SK-N-SH (cell line): ENCODE data around the gene VKORC1L1. TPM values are rescaled to one million over a fixed set of nuclear protein-coding genes. Genes with fewer than 3 reads are reported as not detected.
"Not testable (repeated sequence)": the region's sequence is repeated elsewhere in the genome, so short reads cannot be mapped to it uniquely, and the experiment has no call there.

Experiments
- CTCF ChIA-PET: fragments of 300-600, 350-600 bp; formaldehyde crosslinking; extraction: SDS; loops from one replicate; lab custom pipeline; 2021; lab: Yijun Ruan, JAX
- POLR2A ChIA-PET: fragments of 350-600 bp; sonication (Branson Sonifier 250); formaldehyde crosslinking; extraction: SDS; loops from one replicate; lab custom pipeline; 2020; ENCODE audit warnings: antibody characterized with exemption, inconsistent platforms; lab: Yijun Ruan, JAX
- DNase-seq: peaks from one replicate; pipeline ENCODE4 v3.0.0; 2012
- H2AFZ ChIP-seq: fragments of 200-600 bp; sonication (generic); 2 replicates; pipeline ENCODE4 v1.8.1; 2016; ENCODE audit warnings: antibody characterized with exemption, mild to moderate bottlenecking, low read depth
- H3F3A ChIP-seq: fragments of 200-600 bp; sonication (generic); replicated peaks from 2 replicates; pipeline ENCODE3; 2016; ENCODE audit warnings: antibody characterized with exemption, mild to moderate bottlenecking; ENCODE audit not compliant: insufficient read depth
- H3K27ac ChIP-seq, 2 experiments: fragments of 200-500 bp in 1 of 2; fragments of 200-600 bp in 1 of 2; sonication (Bioruptor generic) in 1 of 2; sonication (generic), shearing (Covaris generic) in 1 of 2; 2 replicates each; pipeline versions ENCODE4 v1.5.1 to v1.6.1; 2014 to 2016; ENCODE audit warnings: low read depth in 2 of 2, inconsistent platforms in 1 of 2, low read length in 1 of 2, mild to moderate bottlenecking in 1 of 2, mixed read lengths in 1 of 2
- H3K27me3 ChIP-seq: fragments of 200-600 bp; sonication (generic), shearing (Covaris generic); 2 replicates; pipeline ENCODE4 v1.6.1; 2016; ENCODE audit warnings: mixed run types; ENCODE audit not compliant: insufficient read depth
- H3K36me3 ChIP-seq, 2 experiments: fragments of 200-500 bp in 1 of 2; fragments of 200-600 bp in 1 of 2; sonication (Bioruptor generic) in 1 of 2; sonication (generic) in 1 of 2; replicated peaks in 1 of 2; 2 replicates each; pipeline versions ENCODE3 to v1.5.1; 2014 to 2016; ENCODE audit warnings: low read length in 1 of 2, mild to moderate bottlenecking in 1 of 2; ENCODE audit not compliant: insufficient read depth in 2 of 2, control insufficient read depth in 1 of 2
- H3K4me1 ChIP-seq, 2 experiments: fragments of 200-500 bp in 1 of 2; fragments of 200-600 bp in 1 of 2; sonication (Bioruptor generic) in 1 of 2; sonication (generic), shearing (Covaris generic) in 1 of 2; 2 replicates each; pipeline versions ENCODE4 v1.5.1 to v1.6.1; 2014 to 2016; ENCODE audit warnings: low read depth in 1 of 2, low read length in 1 of 2, mixed run types in 1 of 2; ENCODE audit not compliant: insufficient read depth in 2 of 2, control insufficient read depth in 1 of 2
- H3K4me2 ChIP-seq: fragments of 200-600 bp; sonication (generic), shearing (Covaris generic); 2 replicates; pipeline ENCODE4 v1.6.1; 2017; ENCODE audit warnings: mixed run types
- H3K4me3 ChIP-seq, 2 experiments: fragments of 200-500 bp in 1 of 2; fragments of 200-600 bp in 1 of 2; sonication (Bioruptor generic) in 1 of 2; sonication (generic), shearing (Covaris generic) in 1 of 2; 2 replicates each; pipeline versions ENCODE4 v1.5.1 to v1.8.1; 2014 to 2016; ENCODE audit warnings: low read depth in 2 of 2, inconsistent platforms in 1 of 2, low read length in 1 of 2, mild to moderate bottlenecking in 1 of 2, mixed read lengths in 1 of 2, moderate library complexity in 1 of 2
- H3K79me2 ChIP-seq: fragments of 200-600 bp; sonication (generic); 2 replicates; pipeline ENCODE4 v1.8.1; 2017; ENCODE audit warnings: mild to moderate bottlenecking; ENCODE audit not compliant: insufficient read depth
- H3K9ac ChIP-seq: fragments of 200-600 bp; sonication (generic); 2 replicates; pipeline ENCODE4 v1.6.1; 2017; ENCODE audit warnings: mixed run types
- H3K9me2 ChIP-seq: fragments of 200-600 bp; sonication (generic); 2 replicates; pipeline ENCODE4 v1.6.1; 2017; ENCODE audit warnings: mixed run types
- H3K9me3 ChIP-seq: fragments of 200-600 bp; sonication (generic); 2 replicates; pipeline ENCODE4 v1.6.1; 2017; ENCODE audit warnings: mixed run types, mild to moderate bottlenecking, moderate library complexity
- H4K20me1 ChIP-seq: fragments of 200-600 bp; sonication (generic); 2 replicates; pipeline ENCODE4 v1.6.1; 2017; ENCODE audit warnings: mild to moderate bottlenecking, mixed run types; ENCODE audit not compliant: insufficient read depth
- CTCF ChIP-seq: fragments of 200-600 bp; sonication (generic); IDR thresholded peaks from 2 replicates; pipeline ENCODE4 v1.6.1; 2017; ENCODE audit warnings: antibody characterized with exemption, mild to moderate bottlenecking, moderate library complexity
- EP300 ChIP-seq, 2 experiments: IDR thresholded peaks; 2 replicates each; pipeline versions ENCODE4 v1.4.0 to v1.6.1; 2012; ENCODE audit warnings: borderline replicate concordance in 1 of 2, low read depth in 1 of 2, low read length in 1 of 2
- FOSL2 ChIP-seq: IDR thresholded peaks from 2 replicates; pipeline ENCODE4 v1.4.0; 2012; ENCODE audit warnings: low read depth, mild to moderate bottlenecking, moderate library complexity, borderline replicate concordance
- FOXM1 ChIP-seq: IDR thresholded peaks from 2 replicates; pipeline ENCODE4 v1.4.0; 2012; ENCODE audit warnings: low read depth, mild to moderate bottlenecking
- GABPA ChIP-seq: IDR thresholded peaks from 2 replicates; pipeline ENCODE4 v1.4.0; 2012; ENCODE audit warnings: low read depth, mild to moderate bottlenecking
- IRF3 ChIP-seq: fragments of 150-350 bp; IDR thresholded peaks from 2 replicates; pipeline ENCODE4 v1.6.1; 2016; ENCODE audit warnings: mild to moderate bottlenecking, low read depth, low read length
- JUND ChIP-seq: IDR thresholded peaks from 2 replicates; pipeline ENCODE4 v1.4.0; 2012
- MAX ChIP-seq: IDR thresholded peaks from 2 replicates; pipeline ENCODE4 v1.4.0; 2012; ENCODE audit warnings: low read depth
- MEF2A ChIP-seq: IDR thresholded peaks from 2 replicates; pipeline ENCODE4 v1.4.0; 2012; ENCODE audit warnings: low read depth, borderline replicate concordance
- NRF1 ChIP-seq: IDR thresholded peaks from 2 replicates; pipeline ENCODE4 v1.6.1; 2012; ENCODE audit warnings: low read depth, mild to moderate bottlenecking, low read length
- PBX3 ChIP-seq: IDR thresholded peaks from 2 replicates; pipeline ENCODE4; 2012
- RCOR1 ChIP-seq: fragments of 150-350 bp; IDR thresholded peaks from 2 replicates; pipeline ENCODE4 v1.6.1; 2017; ENCODE audit warnings: antibody characterized with exemption, low read length
- RXRA ChIP-seq: IDR thresholded peaks from 2 replicates; pipeline ENCODE4 v1.4.0; 2012; ENCODE audit warnings: low read depth, mild to moderate bottlenecking, borderline replicate concordance
- TCF12 ChIP-seq: IDR thresholded peaks from 2 replicates; pipeline ENCODE4 v1.4.0; 2012
- USF2 ChIP-seq: fragments of 150-350 bp; IDR thresholded peaks from 2 replicates; pipeline ENCODE4 v1.6.1; 2017; ENCODE audit warnings: antibody characterized with exemption, low read length, low read depth, borderline replicate concordance
- WGBS: methylation state at CpG from one replicate; pipeline ENCODE4 v1.1.6; 2017; ENCODE audit warnings: low lambda C conversion rate; 5-methylcytosine and 5-hydroxymethylcytosine counted together
- polyA plus RNA-seq, 3 experiments: library from polyadenylated mRNA; depleted of rRNA; stranded (reverse); fragments of >200 nt; gene quantifications; 2 replicates each; pipeline ENCODE4 v1.2.3, GENCODE V29; 2012

VKORC1L1 gene
- polyA plus RNA-seq, 1 of the 3 experiments (the other 2 are of a cell fraction) = 14.7 TPM

GRCh38 chr7:65938336-65938895, 65.5 kb downstream of the VKORC1L1 start:
- ChIA-PET CTCF (no interaction called here), POLR2A (no interaction called here)
- WGBS = 82% methylated on average over 7 of the region's 7 CpGs
- Histone ChIP-seq H3K27ac (0 out of 4 replicates have a peak overlapping the region, but pooled peaks of 1 of the 2 experiments have one; percentile 7), H3K27me3 (no peaks in the 10 kb centered on the region), H3K9me2 (no peaks in the 10 kb centered on the region), H3K9ac (no peak overlapping the region), H3K4me3 (no peak overlapping the region), H4K20me1 (no peaks in the 10 kb centered on the region), H3K36me3 (peaks cover 0 to 3% of the 10 kb centered on the region in 2 experiments), H2AFZ (no peak overlapping the region), H3K4me1 (peaks cover 0 to 10% of the 10 kb centered on the region in 2 experiments; a peak in 1 of 4 replicates), H3K79me2 (peaks cover 76% of the 10 kb centered on the region), H3F3A (no peaks in the 10 kb centered on the region), H3K9me3 (no peaks in the 10 kb centered on the region), H3K4me2 (0 out of 2 replicates have a peak overlapping the region, but pooled peaks have one; percentile 33)
- no peak for DNase-seq
- TF ChIP-seq JUND = peak; percentile 56
- peak; percentile 32; the same call in 1 of the 2 replicates for TF ChIP-seq TCF12
- TF ChIP-seq RCOR1 = no peak
- peak; percentile 58; the same call in 1 of the 2 replicates for TF ChIP-seq FOSL2
- TF ChIP-seq MAX = peak; percentile 33; the same call in 1 of the 2 replicates
- TF ChIP-seq IRF3 = no peak

- H4K20me1 ChIP-seq, H3K4me3 ChIP-seq, H3K4me2 ChIP-seq, H3K36me3 ChIP-seq, H2AFZ ChIP-seq, POLR2A ChIA-PET, H3K9ac ChIP-seq, H3K9me2 ChIP-seq, DNase-seq, H3K27ac ChIP-seq, H3K4me1 ChIP-seq, CTCF ChIA-PET, H3F3A ChIP-seq, H3K9me3 ChIP-seq, H3K27me3 ChIP-seq: not testable (repeated sequence)
- WGBS = 56% methylated on average over 1 of the region's 5 CpGs
- peaks cover 12% of the 10 kb centered on the region for H3K79me2 ChIP-seq
Observed at GRCh38 chr7:65945787-65946186, 72.9 kb downstream of the VKORC1L1 start.

- TF ChIP-seq FOXM1 (no peak), CTCF (no peak), PBX3 (no peak), NRF1 (no peak), RXRA (no peak), MEF2A (no peak), EP300 (IDR thresholded peaks at IDR 0.05; ENCODE audit: borderline replicate concordance in 1 of 2, low read depth in 1 of 2, low read length in 1 of 2) (no peak), GABPA (no peak), USF2 (no peak)
- peaks cover 13% of the 10 kb centered on the region for H3K79me2 ChIP-seq
- ChIA-PET POLR2A (no interaction called here), CTCF (no interaction called here)
- no peak for DNase-seq
- H3K4me3 ChIP-seq = no peak overlapping the region
- H2AFZ ChIP-seq = no peak overlapping the region
- H4K20me1 ChIP-seq = no peaks in the 10 kb centered on the region
- H3F3A ChIP-seq = no peaks in the 10 kb centered on the region
- no peaks in the 10 kb centered on the region for H3K4me1 ChIP-seq
- H3K9me2 ChIP-seq = no peaks in the 10 kb centered on the region
- H3K36me3 ChIP-seq = no peaks in the 10 kb centered on the region
- no peak overlapping the region for H3K4me2 ChIP-seq
- 89% methylated on average over 4 of the region's 4 CpGs for WGBS
- H3K27ac ChIP-seq = no peak overlapping the region
- H3K27me3 ChIP-seq = no peaks in the 10 kb centered on the region
- no peak overlapping the region for H3K9ac ChIP-seq
- no peaks in the 10 kb centered on the region for H3K9me3 ChIP-seq
Observed at GRCh38 chr7:65946904-65947303, 74.0 kb downstream of the VKORC1L1 start.
